NCI-H345 (cell line): Measurements from ENCODE around the gene ANKRD63.

Source experiments
- DNase-seq: peaks from one replicate; lab custom pipeline; 2025; lab: John Stamatoyannopoulos, UW

ANKRD63 gene

GRCh38 chr15:40313531-40314398, 30.9 kb upstream of the ANKRD63 start:
- DNase-seq: peak; percentile 87

- DNase-seq: no peak
Measured at GRCh38 chr15:40312370-40313158, 29.7 kb upstream of the ANKRD63 start.

DNA sequence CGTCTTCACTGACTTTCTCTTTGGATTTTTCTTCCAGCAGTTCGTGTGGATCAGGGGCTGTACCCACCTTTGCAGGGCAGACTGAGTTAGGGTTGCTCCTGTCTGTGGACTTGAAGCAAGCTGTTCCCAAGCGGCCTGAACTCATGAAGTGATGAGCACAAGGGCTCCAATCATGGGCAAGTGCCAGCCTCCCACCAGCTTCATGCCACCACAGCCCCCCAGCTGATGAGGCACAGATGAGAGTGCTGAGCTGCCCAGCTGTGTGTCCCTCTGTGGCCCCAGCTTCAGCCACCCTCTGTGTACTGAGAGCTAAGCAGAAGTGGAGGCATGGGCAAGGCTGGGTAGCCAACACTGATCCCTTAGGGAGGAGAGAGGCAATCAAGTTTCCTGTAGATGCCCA, 28.1 kb upstream of the ANKRD63 start:
- DNase-seq: no peak

DNA sequence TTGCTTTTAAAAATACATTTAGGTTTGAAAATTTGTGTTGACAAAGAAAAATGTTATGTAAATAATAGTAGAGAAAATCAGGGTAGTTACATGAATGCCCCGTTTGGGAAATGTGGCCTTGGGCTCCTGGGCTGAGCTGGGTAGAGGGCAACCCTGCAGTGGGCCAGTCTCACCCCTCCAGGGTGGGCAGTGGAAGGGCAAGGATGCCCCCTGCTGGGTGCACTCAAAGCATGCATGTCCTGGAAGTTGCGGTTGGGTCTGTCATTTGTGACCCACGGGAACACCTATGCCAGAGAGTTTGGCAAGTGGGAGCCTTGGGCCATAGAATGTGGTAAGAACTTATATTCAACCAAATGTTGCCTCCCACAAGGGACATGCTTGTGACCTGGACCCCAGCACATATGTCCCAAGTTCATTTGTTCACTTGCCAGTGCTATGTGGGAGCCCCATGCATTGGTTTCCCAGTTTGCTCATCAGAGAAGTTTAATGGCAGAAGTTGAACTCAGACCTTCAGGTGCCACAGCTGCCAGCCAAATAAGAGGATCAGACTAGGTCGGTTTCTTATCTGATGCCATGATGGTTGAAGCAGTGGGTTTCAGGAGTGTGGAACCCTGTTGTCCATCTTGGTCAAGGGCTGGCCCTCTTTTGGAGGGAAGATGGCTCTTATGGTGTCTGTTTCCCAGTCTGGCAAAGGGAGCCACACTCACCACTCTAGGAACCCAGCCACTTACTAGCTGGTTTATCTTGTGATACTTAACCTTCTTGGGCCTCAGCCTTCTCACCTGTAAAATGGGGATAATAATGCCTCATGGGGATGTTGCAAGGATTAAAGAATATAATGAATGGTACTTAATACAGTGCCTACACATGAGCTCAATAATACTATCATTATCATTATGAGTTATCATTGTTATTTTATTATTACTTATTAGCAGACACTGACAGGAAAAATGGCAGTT, 27.4 kb upstream of the ANKRD63 start:
- peak; percentile 4 for DNase-seq

DNA sequence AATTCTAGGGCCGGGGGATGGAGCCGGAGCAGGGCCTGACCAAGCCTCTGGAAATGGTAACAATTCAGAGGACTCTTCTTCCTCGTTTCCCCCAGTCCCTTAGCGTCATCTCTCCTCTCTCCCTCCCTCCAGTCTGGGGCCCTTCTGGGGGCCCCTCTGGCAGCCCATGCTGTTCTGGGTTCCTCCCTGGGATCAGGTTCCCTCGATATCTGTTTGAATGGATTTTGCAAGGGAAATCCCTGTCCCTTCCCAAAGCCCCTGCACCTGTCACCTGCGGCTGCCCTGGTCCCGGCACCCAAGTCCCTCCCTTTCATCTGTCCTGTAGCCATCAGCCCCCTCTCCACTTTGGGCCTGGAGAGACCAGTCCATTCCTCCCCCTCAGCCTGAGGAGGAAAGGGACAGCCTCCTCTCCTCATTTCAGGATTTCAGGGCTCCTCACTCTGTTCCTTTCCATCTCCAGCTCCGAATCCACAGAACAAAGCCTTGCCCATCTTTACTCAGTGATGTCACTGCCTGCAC, 26.5 kb upstream of the ANKRD63 start:
- no peak for DNase-seq

GRCh38 chr15:40307421-40308211, 24.8 kb upstream of the ANKRD63 start, which contains the start of gene PLCB2:
TSS of gene PLCB2 (minus strand) at chr15:40307935. CDS start at chr15:40307672, 263 bp downstream.
- no peak for DNase-seq

GRCh38 chr15:40306908-40307307, 24.0 kb upstream of the ANKRD63 start:
- no peak for DNase-seq

- DNase-seq: no peak
Measured at GRCh38 chr15:40306371-40306770, 23.5 kb upstream of the ANKRD63 start.

GRCh38 chr15:40305281-40305680, 22.4 kb upstream of the ANKRD63 start:
- DNase-seq: no peak

DNA sequence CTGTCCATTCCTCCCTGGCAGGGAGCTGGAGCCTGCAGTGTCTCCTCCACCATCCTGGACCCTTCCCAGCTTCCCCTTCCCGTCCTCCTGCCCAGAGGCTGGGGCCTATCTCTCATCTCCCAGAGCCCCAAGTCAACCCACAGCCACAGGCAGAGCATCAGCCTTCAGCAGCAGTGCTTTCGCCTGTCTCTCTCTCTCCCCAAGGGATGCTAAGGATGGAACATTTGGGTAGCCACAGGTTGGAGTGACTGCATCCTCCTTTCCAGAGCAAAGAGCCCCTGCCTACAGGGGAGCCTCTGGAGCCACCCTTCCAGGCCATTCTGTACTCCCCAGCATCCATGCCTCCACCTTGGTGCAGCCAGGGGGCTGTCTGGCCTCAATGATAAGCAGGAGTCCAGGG, 20.7 kb upstream of the ANKRD63 start:
- no peak for DNase-seq

DNA sequence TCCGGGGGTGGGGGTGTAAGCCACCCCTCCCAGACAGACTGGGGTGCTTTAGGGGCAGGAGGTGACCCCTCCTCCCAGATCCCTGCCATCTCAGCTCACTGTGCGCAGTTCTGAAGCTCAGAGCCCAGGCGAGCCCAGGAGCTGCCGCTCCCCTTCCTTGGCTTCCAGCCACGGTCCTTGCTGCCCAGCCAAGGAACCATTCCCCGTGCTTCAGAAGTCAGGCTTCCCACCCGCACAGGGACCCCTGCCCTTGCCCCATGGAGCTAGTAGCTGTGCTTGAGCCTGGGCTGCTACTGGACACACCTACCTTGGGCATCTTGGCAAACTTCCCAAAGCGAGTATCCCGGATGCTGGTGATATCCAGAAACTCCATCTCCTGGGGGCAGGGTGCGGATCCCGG, 20.1 kb upstream of the ANKRD63 start:
- DNase-seq: no peak

- no peak for DNase-seq
Measured at GRCh38 chr15:40302288-40302886, 19.5 kb upstream of the ANKRD63 start.

GRCh38 chr15:40301467-40302179, 18.8 kb upstream of the ANKRD63 start:
- DNase-seq: no peak

DNA sequence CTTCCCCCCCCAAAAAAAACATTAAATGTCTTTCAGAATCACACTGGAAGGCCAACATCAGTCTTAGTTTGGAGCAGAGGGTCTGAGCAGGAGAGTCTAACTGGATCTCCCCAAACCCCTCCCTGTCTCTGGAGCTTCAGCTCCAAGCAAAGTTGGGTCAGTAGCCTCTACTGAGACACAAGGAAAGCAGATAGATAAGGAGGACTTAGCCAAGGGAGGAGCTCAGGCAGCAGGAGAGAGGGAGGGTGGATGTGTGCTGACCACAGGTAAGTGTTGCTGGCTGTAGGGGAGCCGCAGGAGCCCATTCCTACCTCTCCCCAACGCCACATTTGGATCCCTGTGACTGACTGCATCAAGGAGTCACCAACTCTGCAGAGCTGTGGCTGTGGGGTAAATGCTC, 17.9 kb upstream of the ANKRD63 start:
- no peak for DNase-seq

GRCh38 chr15:40300367-40300766, 17.5 kb upstream of the ANKRD63 start:
- no peak for DNase-seq

GRCh38 chr15:40298216-40298935, 15.5 kb upstream of the ANKRD63 start:
- DNase-seq: no peak

GRCh38 chr15:40297356-40297755, 14.5 kb upstream of the ANKRD63 start:
- DNase-seq: no peak

GRCh38 chr15:40296561-40297230, 13.8 kb upstream of the ANKRD63 start:
- no peak for DNase-seq
